Endothelial cell of umbilical vein (primary cell): ENCODE results near the gene AFF4. TPM values are rescaled to one million over a fixed set of nuclear protein-coding genes. Genes with fewer than 3 reads are reported as not detected.
A peak's percentile ranks its signal among the peaks of the same experiment; 100 is the strongest.

Source experiments
- BruUV-seq: library from RNA; stranded (reverse); fragments of 400-500 nt; replicated peaks from 2 replicates; lab custom pipeline; 2021; lab: Mats Ljungman, UMichigan
- CTCF ChIA-PET: fragments of 300-600, 350-600 bp; sonication (Branson Sonifier 250); formaldehyde crosslinking; loops from one replicate; lab custom pipeline; 2021; ENCODE audit warnings: antibody characterized with exemption, inconsistent platforms; lab: Charles Lee
- POLR2A ChIA-PET: fragments of 300-600, 350-600 bp; sonication (Branson Sonifier 250); formaldehyde crosslinking; loops from one replicate; lab custom pipeline; 2021; ENCODE audit warnings: antibody characterized with exemption, inconsistent platforms; lab: Charles Lee
- DNase-seq: peaks from one replicate; pipeline ENCODE4 v3.0.0-alpha.2; 2011; ENCODE audit warnings: low read depth, low spot score
- FAIRE-seq: peaks from 2 replicates; lab custom pipeline; 2011; peaks lifted over from hg19 to GRCh38; lab: Jason Lieb, UNC
- H2AFZ ChIP-seq: 2 replicates; pipeline ENCODE4 v1.6.0; 2012; ENCODE audit warnings: low read depth, low read length, control low read depth, inconsistent platforms
- H3K27ac ChIP-seq: 2 replicates; pipeline ENCODE4 v1.5.1; 2011; ENCODE audit warnings: low read depth, mild to moderate bottlenecking, control low read depth, low read length, moderate library complexity; ENCODE audit not compliant: insufficient read depth
- H3K27me3 ChIP-seq, 2 experiments: 2 replicates each; pipeline versions ENCODE4 v1.6.0 to v1.6.1; 2011; ENCODE audit warnings: low read length in 2 of 2, mixed read lengths in 1 of 2; ENCODE audit not compliant: control insufficient read depth in 2 of 2, insufficient read depth in 2 of 2
- H3K36me3 ChIP-seq, 2 experiments: 2 replicates in 1 of 2; 3 replicates in 1 of 2; pipeline ENCODE4 v1.5.1; 2011; ENCODE audit warnings: low read length in 2 of 2, mild to moderate bottlenecking in 1 of 2, moderate library complexity in 1 of 2; ENCODE audit not compliant: control insufficient read depth in 2 of 2, insufficient read depth in 2 of 2; ENCODE audit errors: extremely low read depth in 1 of 2
- H3K4me1 ChIP-seq: 3 replicates; pipeline ENCODE4 v1.5.1; 2011; ENCODE audit warnings: mild to moderate bottlenecking, low read length; ENCODE audit not compliant: control insufficient read depth, insufficient read depth; ENCODE audit errors: extremely low read depth
- H3K4me2 ChIP-seq: 2 replicates; pipeline ENCODE4 v1.6.1; 2011; ENCODE audit warnings: low read length, control low read depth, mixed read lengths; ENCODE audit not compliant: insufficient read depth
- H3K4me3 ChIP-seq, 3 experiments: fragments of 200-600 bp in 1 of 3; sonication (generic), shearing (Covaris generic) in 1 of 3; replicated peaks in 1 of 3; 2 replicates each; pipeline ENCODE4 v1.5.1; 2011 to 2016; ENCODE audit warnings: control low read depth in 3 of 3, low read length in 3 of 3, mild to moderate bottlenecking in 2 of 3, inconsistent platforms in 1 of 3, low read depth in 1 of 3, moderate library complexity in 1 of 3; ENCODE audit not compliant: insufficient read depth in 1 of 3
- H3K79me2 ChIP-seq: 2 replicates; pipeline ENCODE4 v1.6.0; 2012; ENCODE audit warnings: low read length, inconsistent platforms; ENCODE audit not compliant: control insufficient read depth, insufficient read depth
- H3K9ac ChIP-seq: replicated peaks from 2 replicates; pipeline ENCODE3; 2011; ENCODE audit warnings: low read length, control low read depth; ENCODE audit not compliant: insufficient read depth; ENCODE audit errors: extremely low read depth
- H3K9me1 ChIP-seq: replicated peaks from 3 replicates; pipeline ENCODE4 v1.6.0; 2011; ENCODE audit warnings: mild to moderate bottlenecking, low read length; ENCODE audit not compliant: control insufficient read depth, insufficient read depth; ENCODE audit errors: extremely low read depth
- H3K9me3 ChIP-seq: replicated peaks from 2 replicates; pipeline ENCODE4 v1.5.1; 2012; ENCODE audit warnings: low read length, inconsistent platforms; ENCODE audit not compliant: control insufficient read depth, insufficient read depth
- H4K20me1 ChIP-seq: replicated peaks from 2 replicates; pipeline ENCODE3; 2011; ENCODE audit warnings: mild to moderate bottlenecking, low read length; ENCODE audit not compliant: control insufficient read depth, insufficient read depth; ENCODE audit errors: extremely low read depth
- CTCF ChIP-seq, 2 donors: IDR thresholded peaks; 1 replicate in 1 of 2; 2 replicates in 1 of 2; pipeline ENCODE4 v1.5.1; 2011; ENCODE audit warnings: low read length in 2 of 2, mild to moderate bottlenecking in 2 of 2, moderate library complexity in 2 of 2, control low read depth in 1 of 2, inconsistent platforms in 1 of 2, low read depth in 1 of 2; ENCODE audit not compliant: insufficient read depth in 1 of 2; ENCODE audit errors: extremely low read depth in 1 of 2
- EZH2 ChIP-seq: IDR thresholded peaks from 2 replicates; pipeline ENCODE4 v1.6.1; 2012; ENCODE audit warnings: borderline replicate concordance, low read depth, mild to moderate bottlenecking, moderate library complexity, low read length, inconsistent platforms; ENCODE audit not compliant: severe bottlenecking
- FOS ChIP-seq: IDR thresholded peaks from 2 replicates; pipeline ENCODE4 v1.6.1; 2011; ENCODE audit warnings: mild to moderate bottlenecking, low read length, moderate library complexity, borderline replicate concordance; ENCODE audit not compliant: insufficient read depth
- GATA2 ChIP-seq: IDR thresholded peaks from 2 replicates; pipeline ENCODE4 v1.7.0; 2011; ENCODE audit warnings: low read depth, mild to moderate bottlenecking, moderate library complexity, mixed read lengths, low read length; ENCODE audit not compliant: insufficient read length, insufficient read depth
- JUN ChIP-seq: IDR thresholded peaks from 2 replicates; pipeline ENCODE4 v1.6.1; 2011; ENCODE audit warnings: borderline replicate concordance, low read depth; ENCODE audit not compliant: insufficient read length, insufficient read depth
- MAX ChIP-seq: IDR thresholded peaks from 2 replicates; pipeline ENCODE4 v1.6.1; 2011; ENCODE audit not compliant: insufficient read depth, insufficient read length
- MYC ChIP-seq: IDR thresholded peaks from one replicate; pipeline ENCODE4 v1.6.1; 2011; ENCODE audit warnings: mild to moderate bottlenecking, low read depth, low read length
- POLR2A ChIP-seq: IDR thresholded peaks from 2 replicates; pipeline ENCODE4 v1.6.1; 2012; ENCODE audit warnings: low read depth, mild to moderate bottlenecking, control low read depth, low read length
- POLR2AphosphoS5 ChIP-seq: IDR thresholded peaks from 2 replicates; pipeline ENCODE4 v1.6.1; 2012; ENCODE audit warnings: low read depth, mild to moderate bottlenecking, control low read depth, low read length, moderate library complexity; ENCODE audit not compliant: insufficient read depth
- dilution Hi-C: fragments of 300-500 bp; cut with MboI; formaldehyde crosslinking; loops from one replicate; pipeline ENCODE4 v1.15.0; 2019; ENCODE audit warnings: low sequenced_read_pairs; ENCODE audit not compliant: extremely low pct_ligation_motif_present
- intact Hi-C: fragments of 100-400 bp; cut with micrococcal nuclease; formaldehyde crosslinking; loops from one replicate; pipeline ENCODE4 v1.10.0; 2022
- polyA plus RNA-seq, 4 experiments: library from polyadenylated mRNA; depleted of rRNA in 3 of 4; stranded (reverse) in 3 of 4; unstranded in 1 of 4; fragments of >200 nt; gene quantifications; 2 replicates each; pipeline versions ENCODE4 v1.2.1 to v1.2.3, GENCODE V29; 2011 to 2012; ENCODE audit warnings: missing spikeins in 1 of 4
- total RNA-seq: library from RNA; stranded (reverse); gene quantifications from 2 replicates; pipeline ENCODE4 v1.2.3, GENCODE V29; 2021

AFF4 gene
- total and polyA plus RNA-seq, 2 donors (not counting 3 experiments of a cell fraction or from before 2014, with no cell fraction given), result 27.0 to 88.3 TPM

- H3K9me3 ChIP-seq, result no peaks in the 10 kb centered on the region
- no peak overlapping the region for H3K4me3 ChIP-seq
- no peak overlapping the region for H3K27ac ChIP-seq
- dilution Hi-C loops, result no loop called here
- peaks cover 22% of the 10 kb centered on the region for H3K4me1 ChIP-seq
- H3K36me3 ChIP-seq, result no peaks in the 10 kb centered on the region
- ChIA-PET CTCF (interaction anchor here (1.1 to 2.2 kb wide), 3 partner anchors 13 to 23 kb away, joined by 3 to 10 read pairs (median 7); no protein-coding TSS in a partner anchor), POLR2A (no interaction called here)
- intact Hi-C loops, result loop anchor here (1.0 kb wide), 1 partner anchor 25 kb away; the partner anchor contains the start of genes GDF9 and UQCRQ
- DNase-seq (no peak), FAIRE-seq (peak; percentile 55)
- H3K9ac ChIP-seq, result no peak overlapping the region
- BruUV-seq, result no TSS peak
- H3K9me1 ChIP-seq, result no peaks in the 10 kb centered on the region
- H3K27me3 ChIP-seq, result no peaks in the 10 kb centered on the region
- no peaks in the 10 kb centered on the region for H3K79me2 ChIP-seq
- H4K20me1 ChIP-seq, result no peaks in the 10 kb centered on the region
- TF ChIP-seq MAX (no peak), EZH2 (no peak), JUN (no peak), MYC (no peak), POLR2A (no peak), GATA2 (no peak), FOS (no peak), CTCF (IDR thresholded peaks at IDR 0.05; ENCODE audit: extremely low read depth in 1 of 2, insufficient read depth in 1 of 2, low read depth in 1 of 2, low read length in 2 of 2) (no peak), POLR2AphosphoS5 (no peak)
- no peak overlapping the region for H3K4me2 ChIP-seq
- peak overlapping the region; percentile 90 for H2AFZ ChIP-seq
Observed at GRCh38 chr5:132840896-132841295, 122.5 kb downstream of the AFF4 start.
